ENCODE results near the gene ZNF157. TPM values are rescaled to one million over a fixed set of nuclear protein-coding genes. Genes with fewer than 3 reads are reported as not detected.

The ZNF157 gene
- polyA plus RNA-seq, 3 donors = not detected

GRCh38 chrX:47360423-47361179, 9.8 kb upstream of the ZNF157 start:
- Histone ChIP-seq H3K36me3 (replicated peaks in 1 of 2; ENCODE audit: control insufficient read depth in 1 of 2, insufficient read depth in 2 of 2, low read length in 2 of 2) (no peaks in the 10 kb centered on the region), H2AFZ (ENCODE audit: insufficient read depth, low read depth, low read length, poor library complexity, severe bottlenecking) (no peak overlapping the region), H3K4me1 (ENCODE audit: control insufficient read depth in 1 of 2, insufficient read depth in 2 of 2, low read length in 2 of 2) (peaks cover 8 to 9% of the 10 kb centered on the region in 2 donors), H3K4me3 (replicated peaks in 1 of 3; ENCODE audit: low read depth in 2 of 3, low read length in 3 of 3) (no peak overlapping the region), H3K4me2 (replicated peaks; ENCODE audit: extremely low read depth, low read length, poor library complexity, severe bottlenecking) (no peak overlapping the region), H3K27me3 (ENCODE audit: control insufficient read depth in 2 of 2, insufficient read depth in 2 of 2, low read length in 2 of 2) (no peaks in the 10 kb centered on the region), H3K79me2 (ENCODE audit: insufficient read depth, low read length) (no peaks in the 10 kb centered on the region), H3K27ac (ENCODE audit: low read depth in 1 of 2, low read length in 2 of 2) (no peak overlapping the region), H3K9me3 (replicated peaks in 1 of 2; ENCODE audit: control insufficient read depth in 1 of 2, insufficient read depth in 1 of 2, low read length in 2 of 2) (no peaks in the 10 kb centered on the region), H4K20me1 (ENCODE audit: insufficient read depth, low read length) (no peaks in the 10 kb centered on the region), H3K9ac (ENCODE audit: insufficient read depth, low read length, poor library complexity, severe bottlenecking) (no peak overlapping the region)
- peaks cover 0 to 12% (median 0%) of the 10 kb centered on the region in 3 donors for H3K27me3 Mint-ChIP-seq (ENCODE audit: low read depth in 3 of 3)
- H3K36me3 Mint-ChIP-seq = no peaks in the 10 kb centered on the region
- no peak for TF ChIP-seq CTCF (IDR thresholded peaks at IDR 0.05)
- 100% methylated on average over 1 of the region's 7 CpGs for WGBS (ENCODE audit: insufficient coverage)
- DNase-seq = no peak
- H3K4me1 Mint-ChIP-seq = peaks cover 16% of the 10 kb centered on the region
- no peak overlapping the region for H3K4me3 Mint-ChIP-seq
- intact Hi-C loops (cut with micrococcal nuclease) = no loop called here
- H3K27ac Mint-ChIP-seq = no peak overlapping the region
- peaks cover 0 to 7% (median 2%) of the 10 kb centered on the region in 7 donors for H3K9me3 Mint-ChIP-seq

- H3K4me3 Mint-ChIP-seq = peak overlapping the region; percentile 68 to 72
- no peaks in the 10 kb centered on the region for H3K79me2 ChIP-seq (ENCODE audit: insufficient read depth, low read length)
- H3K9me3 Mint-ChIP-seq = peaks cover 0 to 7% (median 4%) of the 10 kb centered on the region in 7 donors
- peak overlapping the region; percentile 67 for H2AFZ ChIP-seq (ENCODE audit: insufficient read depth, low read depth, low read length, poor library complexity, severe bottlenecking)
- peak overlapping the region; percentile 17 to 62 (median 24) for H3K4me3 ChIP-seq (replicated peaks in 1 of 3; ENCODE audit: low read depth in 2 of 3, low read length in 3 of 3)
- peak overlapping the region; percentile 57 to 81 (median 74) for H3K27ac Mint-ChIP-seq
- 0% methylated on average over 10 of the region's 13 CpGs for WGBS (ENCODE audit: insufficient coverage)
- H3K27me3 ChIP-seq (ENCODE audit: control insufficient read depth in 2 of 2, insufficient read depth in 2 of 2, low read length in 2 of 2) = no peaks in the 10 kb centered on the region
- H3K27ac ChIP-seq (ENCODE audit: low read depth in 1 of 2, low read length in 2 of 2) = peak overlapping the region; percentile 46 to 48
- H3K4me1 ChIP-seq (ENCODE audit: control insufficient read depth in 1 of 2, insufficient read depth in 2 of 2, low read length in 2 of 2) = peaks cover 14 to 16% of the 10 kb centered on the region in 2 donors
- peak overlapping the region; percentile 69 for H3K4me2 ChIP-seq (replicated peaks; ENCODE audit: extremely low read depth, low read length, poor library complexity, severe bottlenecking)
- H3K27me3 Mint-ChIP-seq (ENCODE audit: low read depth in 3 of 3) = peaks cover 0 to 12% (median 1%) of the 10 kb centered on the region in 3 donors
- DNase-seq = peak; percentile 64 to 81 (median 68)
- peaks cover 25% of the 10 kb centered on the region for H3K4me1 Mint-ChIP-seq
- H3K9me3 ChIP-seq (replicated peaks in 1 of 2; ENCODE audit: control insufficient read depth in 1 of 2, insufficient read depth in 1 of 2, low read length in 2 of 2) = no peaks in the 10 kb centered on the region
- intact Hi-C loops (cut with micrococcal nuclease) = no loop called here
- H3K36me3 ChIP-seq (replicated peaks in 1 of 2; ENCODE audit: control insufficient read depth in 1 of 2, insufficient read depth in 2 of 2, low read length in 2 of 2) = no peaks in the 10 kb centered on the region
- TF ChIP-seq CTCF (IDR thresholded peaks at IDR 0.05) = no peak
- no peaks in the 10 kb centered on the region for H4K20me1 ChIP-seq (ENCODE audit: insufficient read depth, low read length)
- peak overlapping the region; percentile 36 for H3K9ac ChIP-seq (ENCODE audit: insufficient read depth, low read length, poor library complexity, severe bottlenecking)
- H3K36me3 Mint-ChIP-seq = no peaks in the 10 kb centered on the region
Measured at GRCh38 chrX:47361538-47362511, 8.6 kb upstream of the ZNF157 start.
